ENCODE data around the gene HOXB3.

- no peak for TF ChIP-seq CTCF (IDR thresholded peaks at IDR 0.05 in 8 of 11, conservative IDR thresholded peaks at IDR 0.05 in 3 of 11)
- no peak for TF ChIP-seq POLR2A (IDR thresholded peaks at IDR 0.05)
Observed at GRCh38 chr17:48582750-48583069, 7.3 kb downstream of the HOXB3 start.

Data from spleen (tissue), 7 donors.